Gastrocnemius medialis (tissue), 4 donors: ENCODE results near the gene WFDC1. TPM values are rescaled to one million over a fixed set of nuclear protein-coding genes. Genes with fewer than 3 reads are reported as not detected.
"Not testable (repeated sequence)": the region's sequence is repeated elsewhere in the genome, so short reads cannot be mapped to it uniquely, and the experiment has no call there.

Experiments
- ATAC-seq, 2 donors: fragments of 150-250 bp; one replicate each; pipeline ENCODE4 v1.9.1; 2016
- DNase-seq, 2 donors: peaks; one replicate each; pipeline ENCODE4 v3.0.0-alpha.2; 2019
- H3K27ac ChIP-seq, 4 donors: fragments of 200-600 bp; sonication (generic); 1 replicate in 1 of 4; 2 replicates in 3 of 4; pipeline ENCODE4 v1.5.1; 2016 to 2018; ENCODE audit warnings: mild to moderate bottlenecking in 2 of 4, moderate library complexity in 1 of 4
- H3K27me3 ChIP-seq, 3 donors: fragments of 200-600 bp; sonication (generic) in 2 of 3; 1 replicate in 1 of 3; 2 replicates in 2 of 3; pipeline versions ENCODE4 v1.5.1 to v1.6.0; 2016 to 2019; ENCODE audit warnings: mild to moderate bottlenecking in 1 of 3, moderate library complexity in 1 of 3
- H3K36me3 ChIP-seq, 2 donors: fragments of 200-600 bp; sonication (generic) in 1 of 2; one replicate each; pipeline ENCODE4 v1.5.1; 2017 to 2018
- H3K4me1 ChIP-seq, 2 donors: fragments of 200-600 bp; sonication (generic) in 1 of 2; one replicate each; pipeline ENCODE4 v1.5.1; 2016 to 2017; ENCODE audit warnings: mild to moderate bottlenecking in 2 of 2
- H3K4me3 ChIP-seq, 4 donors: fragments of 200-600 bp; sonication (generic) in 3 of 4; 1 replicate in 1 of 4; 2 replicates in 3 of 4; pipeline ENCODE4 v1.5.1; 2016 to 2019; ENCODE audit warnings: mild to moderate bottlenecking in 2 of 4
- H3K9me3 ChIP-seq, 3 donors: fragments of 200-600 bp; sonication (generic) in 2 of 3; 1 replicate in 1 of 3; 2 replicates in 2 of 3; pipeline ENCODE4 v1.5.1; 2016 to 2019
- POLR2A ChIP-seq, 2 donors: fragments of 450-650 bp; IDR thresholded peaks; one replicate each; pipeline ENCODE4 v1.6.1; 2017; ENCODE audit warnings: antibody characterized with exemption in 2 of 2, mild to moderate bottlenecking in 2 of 2, moderate library complexity in 2 of 2
- in situ Hi-C, 4 donors: fragments of 200-750 bp; cut with MboI; loops; one replicate each; pipeline versions ENCODE4 v1.15.0 to v1.8.0; 2017; ENCODE audit warnings: low sequenced_read_pairs in 4 of 4
- intact Hi-C: fragments of 100-400 bp; cut with DNase I; formaldehyde crosslinking; loops from one replicate; pipeline ENCODE4 v1.15.1; 2023; ENCODE audit warnings: low total_unique reads
- total RNA-seq, 4 donors: library from RNA; depleted of rRNA; stranded (reverse); fragments of >200 nt; gene quantifications; one replicate each; pipeline versions ENCODE4 v1.1.0 to v1.2.3, GENCODE V29; 2016
- TF ChIP-seq, protein P1 (sequence below), 5 experiments: fragments of 450-650 bp in 3 of 5; fragments of 200-600 bp in 2 of 5; sonication (generic) in 2 of 5; IDR thresholded peaks in 4 of 5; conservative IDR thresholded peaks in 1 of 5; 1 replicate in 4 of 5; 2 replicates in 1 of 5; pipeline ENCODE4 v1.5.1; 2016 to 2019; ENCODE audit warnings: antibody characterized with exemption in 5 of 5, mild to moderate bottlenecking in 3 of 5, moderate library complexity in 3 of 5

Gene WFDC1
- total RNA-seq, 4 donors from 2014 or later, result 0.40 to 0.68 (median 0.49) TPM; not detected in 1

- Histone ChIP-seq H3K27me3 (no peaks in the 10 kb centered on the region), H3K27ac (no peak overlapping the region), H3K4me1 (no peaks in the 10 kb centered on the region), H3K36me3 (no peaks in the 10 kb centered on the region), H3K9me3 (peaks cover 0 to 3% (median 0%) of the 10 kb centered on the region in 3 donors), H3K4me3 (no peak overlapping the region)
- in situ Hi-C loops (no loop called here), intact Hi-C loops (no loop called here)
- DNase-seq (no peak), ATAC-seq (no peak)
- TF ChIP-seq POLR2A (IDR thresholded peaks at IDR 0.05), result no peak
- TF ChIP-seq, protein P1, sequence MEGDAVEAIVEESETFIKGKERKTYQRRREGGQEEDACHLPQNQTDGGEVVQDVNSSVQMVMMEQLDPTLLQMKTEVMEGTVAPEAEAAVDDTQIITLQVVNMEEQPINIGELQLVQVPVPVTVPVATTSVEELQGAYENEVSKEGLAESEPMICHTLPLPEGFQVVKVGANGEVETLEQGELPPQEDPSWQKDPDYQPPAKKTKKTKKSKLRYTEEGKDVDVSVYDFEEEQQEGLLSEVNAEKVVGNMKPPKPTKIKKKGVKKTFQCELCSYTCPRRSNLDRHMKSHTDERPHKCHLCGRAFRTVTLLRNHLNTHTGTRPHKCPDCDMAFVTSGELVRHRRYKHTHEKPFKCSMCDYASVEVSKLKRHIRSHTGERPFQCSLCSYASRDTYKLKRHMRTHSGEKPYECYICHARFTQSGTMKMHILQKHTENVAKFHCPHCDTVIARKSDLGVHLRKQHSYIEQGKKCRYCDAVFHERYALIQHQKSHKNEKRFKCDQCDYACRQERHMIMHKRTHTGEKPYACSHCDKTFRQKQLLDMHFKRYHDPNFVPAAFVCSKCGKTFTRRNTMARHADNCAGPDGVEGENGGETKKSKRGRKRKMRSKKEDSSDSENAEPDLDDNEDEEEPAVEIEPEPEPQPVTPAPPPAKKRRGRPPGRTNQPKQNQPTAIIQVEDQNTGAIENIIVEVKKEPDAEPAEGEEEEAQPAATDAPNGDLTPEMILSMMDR (IDR thresholded peaks at IDR 0.05 in 4 of 5, conservative IDR thresholded peaks at IDR 0.05 in 1 of 5), result no peak
Measured at GRCh38 chr16:84339766-84340165, 45.1 kb downstream of the WFDC1 start.

DNA sequence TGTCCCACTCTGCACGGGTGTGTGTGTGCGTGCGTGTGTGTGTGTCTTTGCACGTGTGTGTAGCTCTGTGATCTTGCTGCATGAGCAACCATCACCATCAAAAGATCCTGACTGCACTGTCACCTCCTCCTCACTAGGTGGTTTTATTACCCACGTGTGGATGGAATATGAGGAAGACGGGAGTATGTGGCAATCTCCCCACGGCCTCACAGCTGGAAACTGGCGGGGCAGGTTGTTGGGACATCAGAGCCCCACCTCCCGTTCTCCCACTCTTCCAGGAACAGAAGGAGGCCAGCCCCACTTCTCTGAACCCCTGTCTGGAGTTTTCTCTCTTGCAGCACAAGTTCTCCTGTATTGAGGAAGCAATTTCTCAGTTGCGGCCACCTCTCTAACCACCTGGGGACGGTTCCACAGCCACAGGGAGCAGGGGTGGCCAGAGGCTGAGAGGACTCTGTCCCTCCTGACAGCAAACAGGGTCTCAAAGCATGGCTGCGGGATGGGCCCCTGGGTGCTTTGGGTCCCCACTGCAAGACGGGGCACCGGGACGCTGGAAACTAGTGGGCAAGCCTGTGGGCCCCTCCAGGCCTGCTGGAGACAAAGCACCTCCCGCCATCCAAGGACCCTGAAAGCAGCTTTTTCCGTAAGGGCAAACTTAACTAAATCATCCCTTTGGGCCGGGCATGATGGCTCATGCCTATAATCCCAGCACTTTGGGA is 45.8 kb downstream of the WFDC1 start:
- H3K4me3 ChIP-seq, result no peak overlapping the region
- H3K9me3 ChIP-seq, result peaks cover 0 to 3% (median 0%) of the 10 kb centered on the region in 3 donors
- no peak for TF ChIP-seq POLR2A (IDR thresholded peaks at IDR 0.05)
- TF ChIP-seq, protein P1 (IDR thresholded peaks at IDR 0.05 in 4 of 5, conservative IDR thresholded peaks at IDR 0.05 in 1 of 5), result no peak
- in situ Hi-C loops (no loop called here), intact Hi-C loops (no loop called here)
- no peaks in the 10 kb centered on the region for H3K4me1 ChIP-seq
- no peaks in the 10 kb centered on the region for H3K27me3 ChIP-seq
- no peaks in the 10 kb centered on the region for H3K36me3 ChIP-seq
- DNase-seq, result no peak
- H3K27ac ChIP-seq, result no peak overlapping the region
- no peak for ATAC-seq

DNA sequence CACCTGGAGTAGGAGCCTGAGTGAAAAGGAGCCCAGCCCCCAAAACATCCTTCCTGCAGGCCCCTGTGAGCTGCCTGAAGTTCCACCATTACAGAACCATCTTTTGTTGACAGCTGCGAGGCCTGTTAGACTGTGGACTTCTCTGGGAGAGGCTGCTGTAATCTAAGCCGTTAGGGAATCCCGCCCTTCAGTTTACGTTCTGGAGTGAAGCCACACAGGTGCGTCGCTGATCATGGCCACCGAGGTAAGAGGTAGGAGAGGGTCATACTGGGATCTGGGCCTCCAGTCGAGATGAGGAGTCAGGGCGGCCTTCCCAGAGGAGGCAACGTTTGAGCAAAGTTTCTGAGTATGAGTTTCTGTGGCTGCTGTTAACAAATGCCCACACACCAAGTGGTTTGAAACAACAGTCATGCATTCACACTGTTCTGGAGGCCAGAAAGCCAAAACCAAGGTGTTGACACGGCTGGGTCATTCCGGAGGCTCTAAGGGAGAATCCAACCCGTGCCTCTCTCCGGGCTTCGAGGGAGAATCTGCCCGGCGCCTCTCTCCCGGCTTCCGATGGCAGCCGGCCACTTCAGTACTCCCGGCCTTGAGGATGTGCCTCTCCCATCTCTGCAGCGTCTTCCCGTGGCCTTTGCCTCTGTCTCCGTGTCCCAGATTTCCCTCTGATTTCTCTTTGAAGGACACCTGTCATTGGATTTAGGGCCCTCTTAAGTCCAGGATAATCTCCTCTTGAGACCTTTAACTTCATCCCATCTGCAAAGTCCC is 47.0 kb downstream of the WFDC1 start:
- TF ChIP-seq POLR2A (IDR thresholded peaks at IDR 0.05), result no peak
- TF ChIP-seq, protein P1 (IDR thresholded peaks at IDR 0.05 in 4 of 5, conservative IDR thresholded peaks at IDR 0.05 in 1 of 5), result no peak
- DNase-seq, result no peak
- no peaks in the 10 kb centered on the region for H3K36me3 ChIP-seq
- H3K27ac ChIP-seq, result no peak overlapping the region
- peaks cover 0 to 3% (median 0%) of the 10 kb centered on the region in 3 donors for H3K9me3 ChIP-seq
- intact Hi-C loops, result no loop called here
- H3K4me1 ChIP-seq, result no peaks in the 10 kb centered on the region
- in situ Hi-C loops, result no loop called here
- no peak for ATAC-seq
- peaks cover 0 to under 1% (median 0%) of the 10 kb centered on the region in 3 donors for H3K27me3 ChIP-seq
- no peak overlapping the region for H3K4me3 ChIP-seq

- H3K4me3 ChIP-seq, H3K4me1 ChIP-seq, DNase-seq, H3K9me3 ChIP-seq, H3K27ac ChIP-seq, intact Hi-C loops, H3K36me3 ChIP-seq, ATAC-seq, H3K27me3 ChIP-seq, in situ Hi-C loops: not testable (repeated sequence)
Measured at GRCh38 chr16:84343800-84344199, 49.1 kb downstream of the WFDC1 start.

DNA sequence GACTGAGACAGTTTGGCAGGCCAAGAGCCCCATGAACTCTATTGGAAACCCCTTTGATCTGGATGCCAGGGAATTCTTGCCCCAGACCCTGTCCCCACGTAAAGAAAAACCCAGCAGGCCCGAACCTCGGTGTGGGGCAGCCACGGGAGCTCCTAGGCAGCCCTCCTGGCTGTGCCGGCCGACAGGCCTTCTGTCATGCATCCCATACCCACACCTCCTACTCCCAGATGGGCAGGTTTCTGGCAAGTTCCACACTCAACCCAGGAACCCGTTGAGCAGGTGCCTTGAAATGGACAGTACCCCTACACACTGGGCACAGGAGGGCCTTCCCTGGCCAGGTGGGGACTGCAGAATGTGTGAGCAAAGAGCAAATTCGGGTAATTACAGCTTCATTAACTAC is 50.1 kb downstream of the WFDC1 start:
- TF ChIP-seq, protein P1 (IDR thresholded peaks at IDR 0.05 in 4 of 5, conservative IDR thresholded peaks at IDR 0.05 in 1 of 5), result no peak
- no peak for TF ChIP-seq POLR2A (IDR thresholded peaks at IDR 0.05)
- DNase-seq (no peak), ATAC-seq (no peak)
- Histone ChIP-seq H3K4me3 (no peak overlapping the region), H3K36me3 (no peaks in the 10 kb centered on the region), H3K4me1 (no peaks in the 10 kb centered on the region), H3K9me3 (no peaks in the 10 kb centered on the region), H3K27ac (no peak overlapping the region), H3K27me3 (peaks cover 0 to 6% (median 0%) of the 10 kb centered on the region in 3 donors)
- intact Hi-C loops, result no loop called here
- in situ Hi-C loops, result no loop called here
